PC-9 (cell line): ENCODE measurements around the gene ZMPSTE24. TPM values are rescaled to one million over a fixed set of nuclear protein-coding genes. Genes with fewer than 3 reads are reported as not detected.

Experiments used
- BruUV-seq: library from RNA; stranded (reverse); fragments of 400-500 nt; replicated peaks from 2 replicates; lab custom pipeline; 2021; lab: Mats Ljungman, UMichigan
- CTCF ChIA-PET: fragments of 300-600 bp; sonication (Branson Sonifier 250); formaldehyde crosslinking; loops from one replicate; lab custom pipeline; 2022; ENCODE audit warnings: antibody characterized with exemption; lab: Charles Lee
- POLR2A ChIA-PET: fragments of 300-600 bp; sonication (Branson Sonifier 250); formaldehyde crosslinking; loops from one replicate; lab custom pipeline; 2022; ENCODE audit warnings: antibody characterized with exemption; ENCODE audit not compliant: unreplicated experiment; lab: Charles Lee
- DNase-seq, 2 experiments: peaks; one replicate each; pipeline versions ENCODE4 v3.0.0 to v3.0.0-alpha.2; 2015 to 2022; ENCODE audit warnings: mixed read lengths in 1 of 2
- H2AFZ ChIP-seq: fragments of 200-600 bp; sonication (generic); 2 replicates; pipeline ENCODE4 v1.8.1; 2017; ENCODE audit warnings: antibody characterized with exemption
- H3F3A ChIP-seq: fragments of 200-600 bp; sonication (generic); 2 replicates; pipeline ENCODE4 v1.8.1; 2017; ENCODE audit warnings: antibody characterized with exemption, mild to moderate bottlenecking, low read depth; ENCODE audit not compliant: insufficient read depth
- H3K27ac ChIP-seq: fragments of 200-600 bp; sonication (generic); 2 replicates; pipeline ENCODE4 v1.6.1; 2016; ENCODE audit warnings: mixed run types
- H3K27me3 ChIP-seq: fragments of 200-600 bp; sonication (generic); 2 replicates; pipeline ENCODE4 v1.6.1; 2016; ENCODE audit warnings: low read depth, mixed run types; ENCODE audit not compliant: insufficient read depth
- H3K36me3 ChIP-seq: fragments of 200-600 bp; sonication (generic); 2 replicates; pipeline ENCODE4 v1.6.1; 2016; ENCODE audit warnings: low read depth, mixed run types
- H3K4me1 ChIP-seq: fragments of 200-600 bp; sonication (generic); replicated peaks from 2 replicates; pipeline ENCODE4 v1.6.1; 2016; ENCODE audit warnings: mixed run types; ENCODE audit not compliant: insufficient read depth
- H3K4me2 ChIP-seq: fragments of 200-600 bp; sonication (generic); 2 replicates; pipeline ENCODE4 v1.6.1; 2017; ENCODE audit warnings: mixed run types
- H3K4me3 ChIP-seq: fragments of 200-600 bp; sonication (generic); 2 replicates; pipeline ENCODE4 v1.6.1; 2016; ENCODE audit warnings: mixed run types
- H3K79me2 ChIP-seq: fragments of 200-600 bp; sonication (generic); 2 replicates; pipeline ENCODE4 v1.6.1; 2017; ENCODE audit warnings: low read depth, mixed run types
- H3K9me2 ChIP-seq: fragments of 200-600 bp; sonication (generic); 2 replicates; pipeline ENCODE4 v1.8.1; 2017; ENCODE audit warnings: mild to moderate bottlenecking; ENCODE audit not compliant: insufficient read depth
- H3K9me3 ChIP-seq: fragments of 200-600 bp; sonication (generic); 2 replicates; pipeline ENCODE4 v1.8.1; 2016; ENCODE audit warnings: low read depth; ENCODE audit not compliant: insufficient read depth
- H4K20me1 ChIP-seq: fragments of 200-600 bp; sonication (generic); 2 replicates; pipeline ENCODE4 v1.8.1; 2017; ENCODE audit not compliant: insufficient read depth
- CTCF ChIP-seq: fragments of 200-600 bp; sonication (generic); conservative IDR thresholded peaks from 2 replicates; pipeline ENCODE4 v1.6.1; 2017; ENCODE audit warnings: mixed run types, antibody characterized with exemption, mild to moderate bottlenecking, moderate library complexity
- EZH2 ChIP-seq: fragments of 200-600 bp; sonication (generic); IDR thresholded peaks from 2 replicates; pipeline ENCODE4 v1.8.0; 2017; ENCODE audit warnings: antibody characterized with exemption, low read depth
- intact Hi-C: fragments of 100-400 bp; cut with micrococcal nuclease; formaldehyde crosslinking; loops from one replicate; pipeline ENCODE4 v1.10.0; 2022; ENCODE audit not compliant: unreplicated experiment
- total RNA-seq: library from RNA; stranded (reverse); gene quantifications from 2 replicates; pipeline ENCODE4 v1.2.3, GENCODE V29; 2021

The ZMPSTE24 gene
- total RNA-seq, 1 experiment from 2014 or later = 55.8 TPM

GRCh38 chr1:40243351-40243750 is 14.7 kb upstream of the ZMPSTE24 start:
- peaks cover 53% of the 10 kb centered on the region for H3F3A ChIP-seq
- ChIA-PET CTCF (interaction anchor here (0.7 kb wide), 2 partner anchors 14 to 168 kb away, joined by 5 to 8 read pairs; no protein-coding TSS in a partner anchor), POLR2A (interaction anchor here (0.6 kb wide), 1 partner anchor 794 kb away, joined by 6 read pairs; no protein-coding TSS in a partner anchor)
- no peaks in the 10 kb centered on the region for H4K20me1 ChIP-seq
- no peaks in the 10 kb centered on the region for H3K79me2 ChIP-seq
- peaks cover 10% of the 10 kb centered on the region for H3K36me3 ChIP-seq
- no peaks in the 10 kb centered on the region for H3K9me2 ChIP-seq
- no peak overlapping the region for H3K4me2 ChIP-seq
- H3K9me3 ChIP-seq = peaks cover 8% of the 10 kb centered on the region; the same call in 1 of the 2 replicates
- no peak overlapping the region for H2AFZ ChIP-seq
- no peak overlapping the region for H3K4me3 ChIP-seq
- H3K27ac ChIP-seq = no peak overlapping the region
- TF ChIP-seq CTCF (no peak), EZH2 (no peak)
- BruUV-seq = TSS peak; percentile 4
- no peak for DNase-seq
- intact Hi-C loops = no loop called here
- H3K27me3 ChIP-seq = no peaks in the 10 kb centered on the region
- H3K4me1 ChIP-seq = peaks cover 24% of the 10 kb centered on the region

GRCh38 chr1:40244138-40244744 is 13.8 kb upstream of the ZMPSTE24 start:
- Histone ChIP-seq H3K79me2 (no peaks in the 10 kb centered on the region), H3F3A (peaks cover 49% of the 10 kb centered on the region), H4K20me1 (no peaks in the 10 kb centered on the region), H3K9me2 (no peaks in the 10 kb centered on the region), H3K36me3 (0 out of 2 replicates have a peak, but pooled peaks cover under 1% of the 10 kb centered on the region), H3K4me1 (peaks cover 24% of the 10 kb centered on the region), H3K27ac (no peak overlapping the region), H2AFZ (no peak overlapping the region), H3K4me3 (no peak overlapping the region), H3K9me3 (peaks cover 8% of the 10 kb centered on the region; the same call in 1 of the 2 replicates), H3K4me2 (no peak overlapping the region), H3K27me3 (no peaks in the 10 kb centered on the region)
- no peak for DNase-seq
- ChIA-PET CTCF (interaction anchor here (0.6 kb wide), 2 partner anchors 10 to 12 kb away, joined by 3 to 5 read pairs; no protein-coding TSS in a partner anchor), POLR2A (no interaction called here)
- intact Hi-C loops = no loop called here
- TF ChIP-seq EZH2 = no peak
- no peak for TF ChIP-seq CTCF
- no TSS peak for BruUV-seq

GRCh38 chr1:40245686-40246085 is 12.3 kb upstream of the ZMPSTE24 start:
- POLR2A ChIA-PET = no interaction called here
- CTCF ChIA-PET = interaction anchor here (0.6 kb wide), 1 partner anchor 163 kb away, joined by 3 read pairs; no protein-coding TSS in a partner anchor
- no peak overlapping the region for H2AFZ ChIP-seq

More at GRCh38 chr1:40245686-40246085, 12.3 kb upstream of the ZMPSTE24 start:
- Histone ChIP-seq H3K36me3 (no peaks in the 10 kb centered on the region), H4K20me1 (no peaks in the 10 kb centered on the region), H3K4me1 (peaks cover 19% of the 10 kb centered on the region), H3K9me2 (no peaks in the 10 kb centered on the region), H3K27ac (no peak overlapping the region), H3F3A (peaks cover 42% of the 10 kb centered on the region), H3K9me3 (peaks cover 8% of the 10 kb centered on the region; the same call in 1 of the 2 replicates), H3K27me3 (no peaks in the 10 kb centered on the region), H3K79me2 (no peaks in the 10 kb centered on the region), H3K4me3 (no peak overlapping the region), H3K4me2 (no peak overlapping the region)
- intact Hi-C loops = no loop called here
- no peak for DNase-seq
- no TSS peak for BruUV-seq
- TF ChIP-seq CTCF (no peak), EZH2 (no peak)
